ENCODE data around the gene DNM3.

- TF ChIP-seq, protein P1, sequence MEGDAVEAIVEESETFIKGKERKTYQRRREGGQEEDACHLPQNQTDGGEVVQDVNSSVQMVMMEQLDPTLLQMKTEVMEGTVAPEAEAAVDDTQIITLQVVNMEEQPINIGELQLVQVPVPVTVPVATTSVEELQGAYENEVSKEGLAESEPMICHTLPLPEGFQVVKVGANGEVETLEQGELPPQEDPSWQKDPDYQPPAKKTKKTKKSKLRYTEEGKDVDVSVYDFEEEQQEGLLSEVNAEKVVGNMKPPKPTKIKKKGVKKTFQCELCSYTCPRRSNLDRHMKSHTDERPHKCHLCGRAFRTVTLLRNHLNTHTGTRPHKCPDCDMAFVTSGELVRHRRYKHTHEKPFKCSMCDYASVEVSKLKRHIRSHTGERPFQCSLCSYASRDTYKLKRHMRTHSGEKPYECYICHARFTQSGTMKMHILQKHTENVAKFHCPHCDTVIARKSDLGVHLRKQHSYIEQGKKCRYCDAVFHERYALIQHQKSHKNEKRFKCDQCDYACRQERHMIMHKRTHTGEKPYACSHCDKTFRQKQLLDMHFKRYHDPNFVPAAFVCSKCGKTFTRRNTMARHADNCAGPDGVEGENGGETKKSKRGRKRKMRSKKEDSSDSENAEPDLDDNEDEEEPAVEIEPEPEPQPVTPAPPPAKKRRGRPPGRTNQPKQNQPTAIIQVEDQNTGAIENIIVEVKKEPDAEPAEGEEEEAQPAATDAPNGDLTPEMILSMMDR (IDR thresholded peaks at IDR 0.05), result no peak
- TF ChIP-seq EP300 (IDR thresholded peaks at IDR 0.05) (no peak), POLR2A (IDR thresholded peaks at IDR 0.05) (no peak)
Measured at GRCh38 chr1:171935086-171935485, 93.8 kb downstream of the DNM3 start.
